A549 (cell line): ENCODE results near the gene BCDIN3D.

Source experiments
- CBX8 ChIP-seq: fragments of 200-600 bp; sonication (generic); IDR thresholded peaks from 2 replicates; pipeline ENCODE4 v1.6.1; 2016
- JUNB ChIP-seq: fragments of >200 bp; sonication (Bioruptor Twin); formaldehyde crosslinking; IDR thresholded peaks from 2 replicates; pipeline ENCODE4 v1.6.1; 2016
- POLR2A ChIP-seq: IDR thresholded peaks from 2 replicates; pipeline ENCODE4 v1.6.1; 2012; ENCODE audit warnings: mild to moderate bottlenecking, low read length
- RFX5 ChIP-seq: fragments of 450-650 bp; IDR thresholded peaks from 2 replicates; pipeline ENCODE4 v1.7.1; 2014; ENCODE audit warnings: antibody characterized with exemption, mild to moderate bottlenecking, moderate library complexity
- TF ChIP-seq, protein P1 (sequence below): fragments of 200-600 bp; sonication (generic); IDR thresholded peaks from 2 replicates; pipeline ENCODE4 v1.6.1; 2016; ENCODE audit warnings: antibody characterized with exemption, mild to moderate bottlenecking, moderate library complexity
- TF ChIP-seq, protein P2 (sequence below): fragments of >200 bp; sonication (Bioruptor Twin); formaldehyde crosslinking; IDR thresholded peaks from 3 replicates; pipeline ENCODE4 v1.5.1; 2016
- TF ChIP-seq, protein P3 (sequence below): IDR thresholded peaks from 2 replicates; pipeline ENCODE4 v1.6.1; 2012

DNA sequence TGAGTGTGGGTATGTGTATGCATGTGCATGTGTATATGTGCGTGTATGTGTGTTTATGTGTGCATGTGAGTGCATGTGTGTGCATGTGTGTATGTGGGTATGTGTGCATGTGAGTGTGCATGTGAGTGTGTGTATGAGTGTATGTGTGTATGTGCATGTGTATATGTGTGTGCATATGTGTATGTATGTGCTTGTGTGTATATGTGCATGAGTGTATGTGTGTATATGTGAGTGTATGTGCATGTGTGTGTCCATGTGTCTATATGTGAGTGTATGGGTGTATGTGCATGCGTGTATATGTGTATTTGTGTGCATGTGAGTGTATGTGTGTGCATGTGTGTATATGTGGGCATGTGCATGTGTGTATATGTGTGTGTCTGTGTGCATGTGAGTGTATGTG is 35.1 kb upstream of the BCDIN3D start:
- TF ChIP-seq, protein P1, sequence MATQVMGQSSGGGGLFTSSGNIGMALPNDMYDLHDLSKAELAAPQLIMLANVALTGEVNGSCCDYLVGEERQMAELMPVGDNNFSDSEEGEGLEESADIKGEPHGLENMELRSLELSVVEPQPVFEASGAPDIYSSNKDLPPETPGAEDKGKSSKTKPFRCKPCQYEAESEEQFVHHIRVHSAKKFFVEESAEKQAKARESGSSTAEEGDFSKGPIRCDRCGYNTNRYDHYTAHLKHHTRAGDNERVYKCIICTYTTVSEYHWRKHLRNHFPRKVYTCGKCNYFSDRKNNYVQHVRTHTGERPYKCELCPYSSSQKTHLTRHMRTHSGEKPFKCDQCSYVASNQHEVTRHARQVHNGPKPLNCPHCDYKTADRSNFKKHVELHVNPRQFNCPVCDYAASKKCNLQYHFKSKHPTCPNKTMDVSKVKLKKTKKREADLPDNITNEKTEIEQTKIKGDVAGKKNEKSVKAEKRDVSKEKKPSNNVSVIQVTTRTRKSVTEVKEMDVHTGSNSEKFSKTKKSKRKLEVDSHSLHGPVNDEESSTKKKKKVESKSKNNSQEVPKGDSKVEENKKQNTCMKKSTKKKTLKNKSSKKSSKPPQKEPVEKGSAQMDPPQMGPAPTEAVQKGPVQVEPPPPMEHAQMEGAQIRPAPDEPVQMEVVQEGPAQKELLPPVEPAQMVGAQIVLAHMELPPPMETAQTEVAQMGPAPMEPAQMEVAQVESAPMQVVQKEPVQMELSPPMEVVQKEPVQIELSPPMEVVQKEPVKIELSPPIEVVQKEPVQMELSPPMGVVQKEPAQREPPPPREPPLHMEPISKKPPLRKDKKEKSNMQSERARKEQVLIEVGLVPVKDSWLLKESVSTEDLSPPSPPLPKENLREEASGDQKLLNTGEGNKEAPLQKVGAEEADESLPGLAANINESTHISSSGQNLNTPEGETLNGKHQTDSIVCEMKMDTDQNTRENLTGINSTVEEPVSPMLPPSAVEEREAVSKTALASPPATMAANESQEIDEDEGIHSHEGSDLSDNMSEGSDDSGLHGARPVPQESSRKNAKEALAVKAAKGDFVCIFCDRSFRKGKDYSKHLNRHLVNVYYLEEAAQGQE = no peak
- TF ChIP-seq POLR2A = no peak
- no peak for TF ChIP-seq RFX5
- TF ChIP-seq JUNB = no peak
- TF ChIP-seq, protein P2, sequence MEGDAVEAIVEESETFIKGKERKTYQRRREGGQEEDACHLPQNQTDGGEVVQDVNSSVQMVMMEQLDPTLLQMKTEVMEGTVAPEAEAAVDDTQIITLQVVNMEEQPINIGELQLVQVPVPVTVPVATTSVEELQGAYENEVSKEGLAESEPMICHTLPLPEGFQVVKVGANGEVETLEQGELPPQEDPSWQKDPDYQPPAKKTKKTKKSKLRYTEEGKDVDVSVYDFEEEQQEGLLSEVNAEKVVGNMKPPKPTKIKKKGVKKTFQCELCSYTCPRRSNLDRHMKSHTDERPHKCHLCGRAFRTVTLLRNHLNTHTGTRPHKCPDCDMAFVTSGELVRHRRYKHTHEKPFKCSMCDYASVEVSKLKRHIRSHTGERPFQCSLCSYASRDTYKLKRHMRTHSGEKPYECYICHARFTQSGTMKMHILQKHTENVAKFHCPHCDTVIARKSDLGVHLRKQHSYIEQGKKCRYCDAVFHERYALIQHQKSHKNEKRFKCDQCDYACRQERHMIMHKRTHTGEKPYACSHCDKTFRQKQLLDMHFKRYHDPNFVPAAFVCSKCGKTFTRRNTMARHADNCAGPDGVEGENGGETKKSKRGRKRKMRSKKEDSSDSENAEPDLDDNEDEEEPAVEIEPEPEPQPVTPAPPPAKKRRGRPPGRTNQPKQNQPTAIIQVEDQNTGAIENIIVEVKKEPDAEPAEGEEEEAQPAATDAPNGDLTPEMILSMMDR = no peak
- TF ChIP-seq, protein P3, sequence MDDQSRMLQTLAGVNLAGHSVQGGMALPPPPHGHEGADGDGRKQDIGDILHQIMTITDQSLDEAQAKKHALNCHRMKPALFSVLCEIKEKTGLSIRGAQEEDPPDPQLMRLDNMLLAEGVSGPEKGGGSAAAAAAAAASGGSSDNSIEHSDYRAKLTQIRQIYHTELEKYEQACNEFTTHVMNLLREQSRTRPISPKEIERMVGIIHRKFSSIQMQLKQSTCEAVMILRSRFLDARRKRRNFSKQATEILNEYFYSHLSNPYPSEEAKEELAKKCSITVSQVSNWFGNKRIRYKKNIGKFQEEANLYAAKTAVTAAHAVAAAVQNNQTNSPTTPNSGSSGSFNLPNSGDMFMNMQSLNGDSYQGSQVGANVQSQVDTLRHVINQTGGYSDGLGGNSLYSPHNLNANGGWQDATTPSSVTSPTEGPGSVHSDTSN = no peak
- TF ChIP-seq CBX8 = no peak
